HepG2 (cell line): ENCODE data around the gene CD3D. TPM values are rescaled to one million over a fixed set of nuclear protein-coding genes. Genes with fewer than 3 reads are reported as not detected.

Source experiments
- ATAC-seq: fragments of 200-7000 bp; cut with Tn5 transposase; 3 replicates; pipeline ENCODE4 v1.9.1; 2020; ENCODE audit warnings: mild to moderate bottlenecking, moderate library complexity
- BruUV-seq: library from RNA; stranded (reverse); fragments of 400-500 nt; replicated peaks from 2 replicates; lab custom pipeline; 2021; lab: Mats Ljungman, UMichigan
- CTCF ChIA-PET: fragments of 300-600 bp; formaldehyde crosslinking; extraction: SDS; loops from one replicate; lab custom pipeline; 2021; ENCODE audit warnings: low total read pairs, inconsistent platforms, low intra/inter-chr PET ratio; lab: Yijun Ruan, JAX
- POLR2A ChIA-PET: fragments of 350-600 bp; sonication (Branson Sonifier 250); formaldehyde crosslinking; loops from one replicate; lab custom pipeline; 2020; ENCODE audit warnings: antibody characterized with exemption, inconsistent platforms; lab: Yijun Ruan, JAX
- DNase-seq: peaks from one replicate; pipeline ENCODE4 v3.0.0-alpha.2; 2015; ENCODE audit warnings: low spot score
- FAIRE-seq: peaks from 3 replicates; lab custom pipeline; 2011; peaks lifted over from hg19 to GRCh38; lab: Jason Lieb, UNC
- H2AFZ ChIP-seq: one replicate; pipeline ENCODE4 v1.6.1; 2011; ENCODE audit warnings: low read length, inconsistent platforms
- H3K27ac ChIP-seq: fragments of 300-600 bp; 3 replicates; pipeline ENCODE4 v1.8.0; 2011; ENCODE audit warnings: mixed run types, mild to moderate bottlenecking, mixed read lengths, low read length, inconsistent platforms; ENCODE audit not compliant: insufficient read depth; ENCODE audit errors: extremely low read length
- H3K27me3 ChIP-seq, 2 experiments: fragments of 200-600 bp in 1 of 2; 2 replicates in 1 of 2; 3 replicates in 1 of 2; pipeline versions ENCODE4 v1.6.0 to v1.8.0; 2011; ENCODE audit warnings: low read length in 2 of 2, mild to moderate bottlenecking in 2 of 2, moderate library complexity in 2 of 2, inconsistent platforms in 1 of 2; ENCODE audit not compliant: insufficient read depth in 2 of 2, control insufficient read depth in 1 of 2
- H3K36me3 ChIP-seq, 2 experiments: fragments of 200-600 bp in 1 of 2; replicated peaks in 1 of 2; 2 replicates in 1 of 2; 3 replicates in 1 of 2; pipeline versions ENCODE4 v1.5.1 to v1.8.0; 2011; ENCODE audit warnings: low read length in 2 of 2, inconsistent platforms in 1 of 2; ENCODE audit not compliant: insufficient read depth in 2 of 2, control insufficient read depth in 1 of 2
- H3K4me1 ChIP-seq: 2 replicates; pipeline ENCODE4 v1.5.1; 2012; ENCODE audit warnings: low read length, inconsistent platforms; ENCODE audit not compliant: insufficient read depth
- H3K4me2 ChIP-seq: 2 replicates; pipeline ENCODE4 v1.6.0; 2011; ENCODE audit warnings: low read depth, low read length, inconsistent platforms
- H3K4me3 ChIP-seq, 3 experiments: fragments of 200-600 bp in 1 of 3; sonication (generic), shearing (Covaris generic) in 1 of 3; replicated peaks in 1 of 3; 2 replicates each; pipeline ENCODE4 v1.5.1; 2011 to 2016; ENCODE audit warnings: low read length in 3 of 3, inconsistent platforms in 2 of 3, low read depth in 2 of 3, mild to moderate bottlenecking in 2 of 3, control low read depth in 1 of 3, mixed read lengths in 1 of 3; ENCODE audit not compliant: insufficient read depth in 1 of 3
- H3K79me2 ChIP-seq: one replicate; pipeline ENCODE4 v1.6.1; 2011; ENCODE audit warnings: low read length, inconsistent platforms; ENCODE audit not compliant: insufficient read depth
- H3K9ac ChIP-seq: 2 replicates; pipeline ENCODE4 v1.6.0; 2011; ENCODE audit warnings: mild to moderate bottlenecking, low read depth, low read length, inconsistent platforms; ENCODE audit not compliant: insufficient read depth
- H3K9me3 ChIP-seq: 2 replicates; pipeline ENCODE4 v1.5.1; 2012; ENCODE audit warnings: mild to moderate bottlenecking, low read length
- H4K20me1 ChIP-seq: 2 replicates; pipeline ENCODE4 v1.6.0; 2011; ENCODE audit warnings: inconsistent platforms, mild to moderate bottlenecking, low read length, moderate library complexity; ENCODE audit not compliant: insufficient read depth
- HNRNPH1 ChIP-seq: fragments of 200-400 bp; formaldehyde crosslinking; optimal IDR thresholded peaks from 2 replicates; pipeline ENCODE3; 2017; ENCODE audit warnings: mild to moderate bottlenecking, low read depth, low read length
- KDM4B ChIP-seq: sonication (generic); formaldehyde crosslinking; IDR thresholded peaks from 2 replicates; pipeline ENCODE4 v1.4.0; 2020; ENCODE audit warnings: missing genetic modification reagents
- RELA ChIP-seq: sonication (generic); formaldehyde crosslinking; IDR thresholded peaks from 2 replicates; pipeline ENCODE4 v1.4.0; 2020; ENCODE audit warnings: missing genetic modification reagents
- ZNF777 ChIP-seq: sonication (generic); formaldehyde crosslinking; IDR thresholded peaks from 2 replicates; pipeline ENCODE4 v1.4.0; 2020; ENCODE audit warnings: missing genetic modification reagents
- in situ Hi-C: cut with HindIII; loops from 2 replicates; pipeline ENCODE4 v1.10.0; 2017; ENCODE audit warnings: low pct_unique_long_range_greater_than_20kb; ENCODE audit not compliant: extremely low pct_ligation_motif_present
- intact Hi-C: fragments of 100-400 bp; cut with micrococcal nuclease; formaldehyde crosslinking; loops from one replicate; pipeline ENCODE4 v1.10.0; 2022; ENCODE audit not compliant: unreplicated experiment
- polyA plus RNA-seq, 8 experiments: library from polyadenylated mRNA; depleted of rRNA in 3 of 8; stranded (reverse) in 7 of 8; unstranded in 1 of 8; fragments of >200 nt; fragmentation: Illumina TruSeq in 4 of 8; extraction: Trizol in 4 of 8; gene quantifications; 2 replicates each; pipeline versions ENCODE4 v1.2.1 to v1.2.3, GENCODE V29; 2011 to 2016; ENCODE audit warnings: low read depth in 4 of 8, missing spikeins in 1 of 8, mixed read lengths in 1 of 8; ENCODE audit not compliant: insufficient read depth in 1 of 8
- total RNA-seq, 5 experiments: library from RNA; depleted of rRNA; stranded (reverse); fragments of >200 nt; fragmentation: Illumina TruSeq; extraction: Trizol; gene quantifications; 2 replicates each; pipeline ENCODE4 v1.2.3, GENCODE V29; 2016; ENCODE audit warnings: low read depth in 1 of 5
- TF ChIP-seq, protein P1 (sequence below): sonication (generic); formaldehyde crosslinking; IDR thresholded peaks from 2 replicates; pipeline ENCODE4 v1.5.0; 2020; ENCODE audit warnings: mild to moderate bottlenecking, missing genetic modification reagents
- TF ChIP-seq, protein P2 (sequence below): sonication (generic); formaldehyde crosslinking; IDR thresholded peaks from 2 replicates; pipeline ENCODE4 v1.9.0; 2021; ENCODE audit warnings: missing genetic modification reagents, borderline replicate concordance
- TF ChIP-seq, protein P3 (sequence below): sonication (generic); formaldehyde crosslinking; IDR thresholded peaks from 2 replicates; pipeline ENCODE4 v1.5.1; 2020; ENCODE audit warnings: missing genetic modification reagents, mild to moderate bottlenecking, borderline replicate concordance
- TF ChIP-seq, protein P4 (sequence below): sonication (generic); formaldehyde crosslinking; IDR thresholded peaks from 2 replicates; pipeline ENCODE4 v1.9.0; 2021; ENCODE audit warnings: mild to moderate bottlenecking, missing genetic modification reagents
- TF ChIP-seq, protein P5 (sequence below): sonication (generic); formaldehyde crosslinking; IDR thresholded peaks from 2 replicates; pipeline ENCODE4 v1.8.1; 2023; ENCODE audit warnings: mild to moderate bottlenecking, inconsistent platforms, moderate library complexity, missing genetic modification reagents, borderline replicate concordance

Gene CD3D
- total and polyA plus RNA-seq, 2 of the 13 experiments (the other 11 are each of a cell fraction or from before 2014, with no cell fraction given), result 0.66 to 6.6 TPM

DNA sequence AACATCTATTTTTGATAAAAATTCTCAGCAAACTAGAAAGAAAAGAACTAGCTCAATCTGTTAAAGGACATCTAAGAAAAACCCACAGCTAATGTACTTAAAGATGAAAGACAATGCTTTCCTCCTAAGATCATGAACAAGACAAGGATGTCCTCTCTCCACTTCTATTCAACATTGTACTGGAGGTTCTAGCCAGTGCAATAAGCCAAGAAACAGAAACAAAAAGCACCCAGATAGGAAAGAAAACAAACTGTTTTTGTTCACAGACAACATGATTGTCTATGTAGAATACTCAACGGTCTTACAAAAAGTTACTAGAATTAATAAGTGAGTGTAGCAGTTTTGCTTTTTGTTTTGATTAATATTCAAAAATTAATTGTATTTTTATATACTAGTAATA lies 7.8 kb downstream of the CD3D start (continued):
- TF ChIP-seq, protein P1, sequence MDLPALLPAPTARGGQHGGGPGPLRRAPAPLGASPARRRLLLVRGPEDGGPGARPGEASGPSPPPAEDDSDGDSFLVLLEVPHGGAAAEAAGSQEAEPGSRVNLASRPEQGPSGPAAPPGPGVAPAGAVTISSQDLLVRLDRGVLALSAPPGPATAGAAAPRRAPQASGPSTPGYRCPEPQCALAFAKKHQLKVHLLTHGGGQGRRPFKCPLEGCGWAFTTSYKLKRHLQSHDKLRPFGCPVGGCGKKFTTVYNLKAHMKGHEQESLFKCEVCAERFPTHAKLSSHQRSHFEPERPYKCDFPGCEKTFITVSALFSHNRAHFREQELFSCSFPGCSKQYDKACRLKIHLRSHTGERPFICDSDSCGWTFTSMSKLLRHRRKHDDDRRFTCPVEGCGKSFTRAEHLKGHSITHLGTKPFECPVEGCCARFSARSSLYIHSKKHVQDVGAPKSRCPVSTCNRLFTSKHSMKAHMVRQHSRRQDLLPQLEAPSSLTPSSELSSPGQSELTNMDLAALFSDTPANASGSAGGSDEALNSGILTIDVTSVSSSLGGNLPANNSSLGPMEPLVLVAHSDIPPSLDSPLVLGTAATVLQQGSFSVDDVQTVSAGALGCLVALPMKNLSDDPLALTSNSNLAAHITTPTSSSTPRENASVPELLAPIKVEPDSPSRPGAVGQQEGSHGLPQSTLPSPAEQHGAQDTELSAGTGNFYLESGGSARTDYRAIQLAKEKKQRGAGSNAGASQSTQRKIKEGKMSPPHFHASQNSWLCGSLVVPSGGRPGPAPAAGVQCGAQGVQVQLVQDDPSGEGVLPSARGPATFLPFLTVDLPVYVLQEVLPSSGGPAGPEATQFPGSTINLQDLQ (CRISPR knock-in tag), result no peak
- TF ChIP-seq KDM4B, result no peak

DNA sequence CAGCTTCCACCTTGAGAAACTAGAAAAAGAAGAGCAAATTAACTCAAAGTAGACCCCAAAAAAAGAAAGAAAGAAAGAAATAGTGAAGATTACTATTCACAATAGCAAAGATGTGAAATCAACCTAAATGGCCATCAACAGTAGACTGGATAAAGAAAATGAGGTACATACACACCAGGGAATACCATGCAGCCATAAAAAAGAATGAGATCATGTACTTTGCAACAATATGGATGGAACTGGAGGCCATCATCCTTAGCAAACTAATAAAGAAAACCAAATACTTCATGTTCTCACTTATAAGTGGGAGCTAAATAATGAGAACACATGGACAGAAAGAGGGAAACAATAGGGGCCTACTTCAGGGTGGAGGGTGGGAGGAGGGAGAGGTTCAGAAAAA lies 13.8 kb downstream of the CD3D start:
- no peak overlapping the region for H3K9ac ChIP-seq
- ATAC-seq, result no peak
- FAIRE-seq, result no peak
- no peak for DNase-seq
- BruUV-seq, result no TSS peak
- in situ Hi-C loops, result no loop called here
- H3K4me2 ChIP-seq, result no peak overlapping the region
- no peaks in the 10 kb centered on the region for H3K79me2 ChIP-seq
- H3K36me3 ChIP-seq, result no peaks in the 10 kb centered on the region
- H3K27ac ChIP-seq, result no peak overlapping the region
- intact Hi-C loops, result no loop called here
- no peak overlapping the region for H3K4me3 ChIP-seq
- CTCF ChIA-PET, result no interaction called here
- peaks cover 4% of the 10 kb centered on the region for H3K4me1 ChIP-seq
- POLR2A ChIA-PET, result no interaction called here
- H2AFZ ChIP-seq, result no peak overlapping the region
- peaks cover 0 to 3% of the 10 kb centered on the region in 2 experiments; a peak in 2 of 5 replicates for H3K27me3 ChIP-seq
- H3K9me3 ChIP-seq, result no peaks in the 10 kb centered on the region
- no peaks in the 10 kb centered on the region for H4K20me1 ChIP-seq
- TF ChIP-seq, protein P2, sequence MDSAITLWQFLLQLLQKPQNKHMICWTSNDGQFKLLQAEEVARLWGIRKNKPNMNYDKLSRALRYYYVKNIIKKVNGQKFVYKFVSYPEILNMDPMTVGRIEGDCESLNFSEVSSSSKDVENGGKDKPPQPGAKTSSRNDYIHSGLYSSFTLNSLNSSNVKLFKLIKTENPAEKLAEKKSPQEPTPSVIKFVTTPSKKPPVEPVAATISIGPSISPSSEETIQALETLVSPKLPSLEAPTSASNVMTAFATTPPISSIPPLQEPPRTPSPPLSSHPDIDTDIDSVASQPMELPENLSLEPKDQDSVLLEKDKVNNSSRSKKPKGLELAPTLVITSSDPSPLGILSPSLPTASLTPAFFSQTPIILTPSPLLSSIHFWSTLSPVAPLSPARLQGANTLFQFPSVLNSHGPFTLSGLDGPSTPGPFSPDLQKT (CRISPR knock-in tag), result no peak
- TF ChIP-seq, protein P3, sequence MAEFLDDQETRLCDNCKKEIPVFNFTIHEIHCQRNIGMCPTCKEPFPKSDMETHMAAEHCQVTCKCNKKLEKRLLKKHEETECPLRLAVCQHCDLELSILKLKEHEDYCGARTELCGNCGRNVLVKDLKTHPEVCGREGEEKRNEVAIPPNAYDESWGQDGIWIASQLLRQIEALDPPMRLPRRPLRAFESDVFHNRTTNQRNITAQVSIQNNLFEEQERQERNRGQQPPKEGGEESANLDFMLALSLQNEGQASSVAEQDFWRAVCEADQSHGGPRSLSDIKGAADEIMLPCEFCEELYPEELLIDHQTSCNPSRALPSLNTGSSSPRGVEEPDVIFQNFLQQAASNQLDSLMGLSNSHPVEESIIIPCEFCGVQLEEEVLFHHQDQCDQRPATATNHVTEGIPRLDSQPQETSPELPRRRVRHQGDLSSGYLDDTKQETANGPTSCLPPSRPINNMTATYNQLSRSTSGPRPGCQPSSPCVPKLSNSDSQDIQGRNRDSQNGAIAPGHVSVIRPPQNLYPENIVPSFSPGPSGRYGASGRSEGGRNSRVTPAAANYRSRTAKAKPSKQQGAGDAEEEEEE (CRISPR knock-in tag), result no peak
- no peak for TF ChIP-seq ZNF777
- TF ChIP-seq, protein P4, sequence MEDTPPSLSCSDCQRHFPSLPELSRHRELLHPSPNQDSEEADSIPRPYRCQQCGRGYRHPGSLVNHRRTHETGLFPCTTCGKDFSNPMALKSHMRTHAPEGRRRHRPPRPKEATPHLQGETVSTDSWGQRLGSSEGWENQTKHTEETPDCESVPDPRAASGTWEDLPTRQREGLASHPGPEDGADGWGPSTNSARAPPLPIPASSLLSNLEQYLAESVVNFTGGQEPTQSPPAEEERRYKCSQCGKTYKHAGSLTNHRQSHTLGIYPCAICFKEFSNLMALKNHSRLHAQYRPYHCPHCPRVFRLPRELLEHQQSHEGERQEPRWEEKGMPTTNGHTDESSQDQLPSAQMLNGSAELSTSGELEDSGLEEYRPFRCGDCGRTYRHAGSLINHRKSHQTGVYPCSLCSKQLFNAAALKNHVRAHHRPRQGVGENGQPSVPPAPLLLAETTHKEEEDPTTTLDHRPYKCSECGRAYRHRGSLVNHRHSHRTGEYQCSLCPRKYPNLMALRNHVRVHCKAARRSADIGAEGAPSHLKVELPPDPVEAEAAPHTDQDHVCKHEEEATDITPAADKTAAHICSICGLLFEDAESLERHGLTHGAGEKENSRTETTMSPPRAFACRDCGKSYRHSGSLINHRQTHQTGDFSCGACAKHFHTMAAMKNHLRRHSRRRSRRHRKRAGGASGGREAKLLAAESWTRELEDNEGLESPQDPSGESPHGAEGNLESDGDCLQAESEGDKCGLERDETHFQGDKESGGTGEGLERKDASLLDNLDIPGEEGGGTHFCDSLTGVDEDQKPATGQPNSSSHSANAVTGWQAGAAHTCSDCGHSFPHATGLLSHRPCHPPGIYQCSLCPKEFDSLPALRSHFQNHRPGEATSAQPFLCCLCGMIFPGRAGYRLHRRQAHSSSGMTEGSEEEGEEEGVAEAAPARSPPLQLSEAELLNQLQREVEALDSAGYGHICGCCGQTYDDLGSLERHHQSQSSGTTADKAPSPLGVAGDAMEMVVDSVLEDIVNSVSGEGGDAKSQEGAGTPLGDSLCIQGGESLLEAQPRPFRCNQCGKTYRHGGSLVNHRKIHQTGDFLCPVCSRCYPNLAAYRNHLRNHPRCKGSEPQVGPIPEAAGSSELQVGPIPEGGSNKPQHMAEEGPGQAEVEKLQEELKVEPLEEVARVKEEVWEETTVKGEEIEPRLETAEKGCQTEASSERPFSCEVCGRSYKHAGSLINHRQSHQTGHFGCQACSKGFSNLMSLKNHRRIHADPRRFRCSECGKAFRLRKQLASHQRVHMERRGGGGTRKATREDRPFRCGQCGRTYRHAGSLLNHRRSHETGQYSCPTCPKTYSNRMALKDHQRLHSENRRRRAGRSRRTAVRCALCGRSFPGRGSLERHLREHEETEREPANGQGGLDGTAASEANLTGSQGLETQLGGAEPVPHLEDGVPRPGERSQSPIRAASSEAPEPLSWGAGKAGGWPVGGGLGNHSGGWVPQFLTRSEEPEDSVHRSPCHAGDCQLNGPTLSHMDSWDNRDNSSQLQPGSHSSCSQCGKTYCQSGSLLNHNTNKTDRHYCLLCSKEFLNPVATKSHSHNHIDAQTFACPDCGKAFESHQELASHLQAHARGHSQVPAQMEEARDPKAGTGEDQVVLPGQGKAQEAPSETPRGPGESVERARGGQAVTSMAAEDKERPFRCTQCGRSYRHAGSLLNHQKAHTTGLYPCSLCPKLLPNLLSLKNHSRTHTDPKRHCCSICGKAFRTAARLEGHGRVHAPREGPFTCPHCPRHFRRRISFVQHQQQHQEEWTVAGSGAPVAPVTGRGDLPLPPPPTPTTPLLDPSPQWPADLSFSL (CRISPR knock-in tag), result no peak
- TF ChIP-seq, protein P5, sequence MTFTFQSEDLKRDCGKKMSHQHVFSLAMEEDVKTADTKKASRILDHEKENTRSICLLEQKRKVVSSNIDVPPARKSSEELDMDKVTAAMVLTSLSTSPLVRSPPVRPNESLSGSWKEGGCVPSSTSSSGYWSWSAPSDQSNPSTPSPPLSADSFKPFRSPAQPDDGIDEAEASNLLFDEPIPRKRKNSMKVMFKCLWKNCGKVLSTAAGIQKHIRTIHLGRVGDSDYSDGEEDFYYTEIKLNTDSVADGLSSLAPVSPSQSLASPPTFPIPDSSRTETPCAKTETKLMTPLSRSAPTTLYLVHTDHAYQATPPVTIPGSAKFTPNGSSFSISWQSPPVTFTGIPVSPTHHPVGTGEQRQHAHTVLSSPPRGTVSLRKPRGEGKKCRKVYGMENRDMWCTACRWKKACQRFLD, result no peak
- no peak for TF ChIP-seq HNRNPH1
- no peak for TF ChIP-seq RELA (CRISPR knock-in tag)
